Osteocyte (in vitro differentiated cells): ENCODE data around the gene MTUS2. TPM values are rescaled to one million over a fixed set of nuclear protein-coding genes. Genes with fewer than 3 reads are reported as not detected.

ENCODE experiments used
- DNase-seq: peaks from one replicate; pipeline ENCODE4 v3.0.0; 2021; ENCODE audit warnings: mixed read lengths; ENCODE audit not compliant: unreplicated experiment; ENCODE audit errors: extremely low spot score
- H3K27ac Mint-ChIP-seq: one replicate; pipeline ENCODE4 v1.8.0; 2021; ENCODE audit warnings: mild to moderate bottlenecking, mixed read lengths; ENCODE audit not compliant: unreplicated experiment
- H3K27me3 Mint-ChIP-seq: one replicate; pipeline ENCODE4 v1.8.0; 2021; ENCODE audit warnings: mixed read lengths; ENCODE audit not compliant: unreplicated experiment
- H3K36me3 Mint-ChIP-seq: one replicate; pipeline ENCODE4 v1.8.0; 2021; ENCODE audit warnings: mixed read lengths; ENCODE audit not compliant: unreplicated experiment
- H3K4me1 Mint-ChIP-seq: one replicate; pipeline ENCODE4 v1.8.0; 2021; ENCODE audit warnings: mixed read lengths; ENCODE audit not compliant: unreplicated experiment
- H3K4me3 Mint-ChIP-seq: one replicate; pipeline ENCODE4 v1.8.0; 2021; ENCODE audit warnings: mild to moderate bottlenecking, moderate library complexity, mixed read lengths; ENCODE audit not compliant: unreplicated experiment
- H3K9me3 Mint-ChIP-seq: one replicate; pipeline ENCODE4 v1.8.0; 2021; ENCODE audit warnings: mixed read lengths; ENCODE audit not compliant: unreplicated experiment
- total RNA-seq: library from RNA; stranded (reverse); gene quantifications from 2 replicates; pipeline ENCODE4 v1.2.1, GENCODE V29; 2021
- TF ChIP-seq, protein P1 (sequence below): fragments of 200-600 bp; sonication (generic); IDR thresholded peaks from 2 replicates; pipeline ENCODE4 v1.5.0; 2021; ENCODE audit warnings: antibody characterized with exemption, mild to moderate bottlenecking, moderate library complexity

The MTUS2 gene
- total RNA-seq, 1 donor from 2014 or later = 0.05 TPM

GRCh38 chr13:29317828-29318227 lies 497.7 kb downstream of the MTUS2 start:
- Mint-ChIP-seq H3K36me3 (no peaks in the 10 kb centered on the region), H3K9me3 (no peaks in the 10 kb centered on the region), H3K27ac (no peak overlapping the region), H3K27me3 (no peaks in the 10 kb centered on the region), H3K4me1 (no peaks in the 10 kb centered on the region), H3K4me3 (no peak overlapping the region)
- TF ChIP-seq, protein P1, sequence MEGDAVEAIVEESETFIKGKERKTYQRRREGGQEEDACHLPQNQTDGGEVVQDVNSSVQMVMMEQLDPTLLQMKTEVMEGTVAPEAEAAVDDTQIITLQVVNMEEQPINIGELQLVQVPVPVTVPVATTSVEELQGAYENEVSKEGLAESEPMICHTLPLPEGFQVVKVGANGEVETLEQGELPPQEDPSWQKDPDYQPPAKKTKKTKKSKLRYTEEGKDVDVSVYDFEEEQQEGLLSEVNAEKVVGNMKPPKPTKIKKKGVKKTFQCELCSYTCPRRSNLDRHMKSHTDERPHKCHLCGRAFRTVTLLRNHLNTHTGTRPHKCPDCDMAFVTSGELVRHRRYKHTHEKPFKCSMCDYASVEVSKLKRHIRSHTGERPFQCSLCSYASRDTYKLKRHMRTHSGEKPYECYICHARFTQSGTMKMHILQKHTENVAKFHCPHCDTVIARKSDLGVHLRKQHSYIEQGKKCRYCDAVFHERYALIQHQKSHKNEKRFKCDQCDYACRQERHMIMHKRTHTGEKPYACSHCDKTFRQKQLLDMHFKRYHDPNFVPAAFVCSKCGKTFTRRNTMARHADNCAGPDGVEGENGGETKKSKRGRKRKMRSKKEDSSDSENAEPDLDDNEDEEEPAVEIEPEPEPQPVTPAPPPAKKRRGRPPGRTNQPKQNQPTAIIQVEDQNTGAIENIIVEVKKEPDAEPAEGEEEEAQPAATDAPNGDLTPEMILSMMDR = no peak
- DNase-seq = no peak

DNA sequence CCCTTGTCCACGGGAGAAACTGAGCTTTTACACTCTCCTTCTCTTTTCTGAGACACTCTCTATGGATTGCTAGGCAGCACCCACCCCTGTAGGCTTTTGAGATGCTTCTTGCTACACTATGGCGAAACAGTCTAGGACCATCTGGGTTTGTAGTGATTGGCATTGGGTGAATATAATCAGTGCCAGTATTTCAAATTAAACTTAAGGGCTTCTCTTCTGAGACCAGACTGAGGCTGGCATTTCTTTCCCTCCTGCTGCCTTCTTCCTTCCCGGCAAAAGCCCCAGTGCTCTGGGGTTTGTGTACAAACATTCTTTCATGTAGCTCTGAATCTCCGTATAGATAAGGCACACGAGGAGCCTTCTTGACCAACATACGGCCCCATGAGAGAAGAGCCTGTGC lies 498.6 kb downstream of the MTUS2 start:
- no peaks in the 10 kb centered on the region for H3K4me1 Mint-ChIP-seq
- no peak overlapping the region for H3K4me3 Mint-ChIP-seq
- TF ChIP-seq, protein P1 = no peak
- no peaks in the 10 kb centered on the region for H3K36me3 Mint-ChIP-seq
- H3K27ac Mint-ChIP-seq = no peak overlapping the region
- H3K27me3 Mint-ChIP-seq = no peaks in the 10 kb centered on the region
- DNase-seq = no peak
- no peaks in the 10 kb centered on the region for H3K9me3 Mint-ChIP-seq

- H3K4me1 Mint-ChIP-seq = no peaks in the 10 kb centered on the region
- H3K9me3 Mint-ChIP-seq = no peaks in the 10 kb centered on the region
- H3K27me3 Mint-ChIP-seq = no peaks in the 10 kb centered on the region
- TF ChIP-seq, protein P1 = no peak
- H3K4me3 Mint-ChIP-seq = no peak overlapping the region
- DNase-seq = no peak
- H3K27ac Mint-ChIP-seq = no peak overlapping the region
- H3K36me3 Mint-ChIP-seq = no peaks in the 10 kb centered on the region
Measured at GRCh38 chr13:29319451-29319850, 499.3 kb downstream of the MTUS2 start.

GRCh38 chr13:29323954-29324353 lies 503.8 kb downstream of the MTUS2 start:
- Mint-ChIP-seq H3K27me3 (no peaks in the 10 kb centered on the region), H3K27ac (no peak overlapping the region), H3K4me1 (no peaks in the 10 kb centered on the region), H3K9me3 (no peaks in the 10 kb centered on the region), H3K36me3 (no peaks in the 10 kb centered on the region), H3K4me3 (no peak overlapping the region)
- TF ChIP-seq, protein P1 = no peak
- no peak for DNase-seq

DNA sequence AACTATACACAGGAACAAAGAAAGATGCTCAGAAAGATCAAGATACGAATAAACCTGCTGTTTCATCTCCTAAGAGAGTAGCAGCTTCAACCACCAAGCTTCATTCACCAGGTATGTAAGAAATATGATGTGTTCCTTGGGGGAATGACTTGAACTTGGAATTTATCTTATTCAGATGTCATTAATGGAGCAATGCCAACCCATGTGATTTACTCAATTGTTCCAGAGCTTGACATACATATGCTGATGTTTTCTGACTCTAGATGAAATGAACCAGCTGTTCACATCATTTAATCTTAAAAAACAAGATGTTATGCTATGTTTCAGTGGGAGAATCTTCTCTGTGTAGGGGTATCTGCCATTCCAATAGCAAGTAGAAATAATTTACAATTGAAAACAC lies 504.5 kb downstream of the MTUS2 start:
- Mint-ChIP-seq H3K36me3 (no peaks in the 10 kb centered on the region), H3K4me1 (no peaks in the 10 kb centered on the region), H3K9me3 (no peaks in the 10 kb centered on the region), H3K27me3 (no peaks in the 10 kb centered on the region), H3K4me3 (no peak overlapping the region), H3K27ac (no peak overlapping the region)
- no peak for DNase-seq
- TF ChIP-seq, protein P1 = no peak
